Fibroblast of lung (primary cell): ENCODE data around the gene FAM221B.

ENCODE experiments used
- EZH2 ChIP-seq: IDR thresholded peaks from 2 replicates; pipeline ENCODE4 v1.5.1; 2012; ENCODE audit warnings: low read length, control low read depth, mild to moderate bottlenecking; ENCODE audit errors: missing control alignments
- TF ChIP-seq, protein P1 (sequence below), 2 donors: IDR thresholded peaks in 1 of 2; conservative IDR thresholded peaks in 1 of 2; 1 replicate in 1 of 2; 2 replicates in 1 of 2; pipeline ENCODE4 v1.5.1; 2011 to 2012; ENCODE audit warnings: low read length in 2 of 2, control low read depth in 1 of 2, inconsistent platforms in 1 of 2, low read depth in 1 of 2, mild to moderate bottlenecking in 1 of 2

DNA sequence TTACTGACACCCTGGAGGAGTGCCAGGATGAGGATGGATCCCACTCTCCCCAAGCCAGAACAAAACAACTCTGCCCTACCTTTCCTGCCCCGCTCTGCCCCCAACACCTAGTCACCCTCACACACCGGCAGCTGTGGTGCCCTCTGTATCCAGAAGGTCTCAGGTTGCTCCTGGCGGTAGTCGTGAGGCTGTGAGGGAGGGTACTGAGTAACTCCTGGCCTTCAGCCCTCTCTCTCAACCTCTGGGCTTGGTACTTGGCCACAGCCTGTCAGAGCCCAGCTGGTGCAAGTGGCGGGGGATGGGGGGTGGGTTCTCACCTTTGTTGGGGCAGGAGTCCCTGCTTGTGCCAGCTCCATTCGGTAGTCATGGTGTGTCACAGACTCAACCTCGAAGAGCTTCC lies 18.4 kb downstream of the FAM221B start:
- TF ChIP-seq, protein P1, sequence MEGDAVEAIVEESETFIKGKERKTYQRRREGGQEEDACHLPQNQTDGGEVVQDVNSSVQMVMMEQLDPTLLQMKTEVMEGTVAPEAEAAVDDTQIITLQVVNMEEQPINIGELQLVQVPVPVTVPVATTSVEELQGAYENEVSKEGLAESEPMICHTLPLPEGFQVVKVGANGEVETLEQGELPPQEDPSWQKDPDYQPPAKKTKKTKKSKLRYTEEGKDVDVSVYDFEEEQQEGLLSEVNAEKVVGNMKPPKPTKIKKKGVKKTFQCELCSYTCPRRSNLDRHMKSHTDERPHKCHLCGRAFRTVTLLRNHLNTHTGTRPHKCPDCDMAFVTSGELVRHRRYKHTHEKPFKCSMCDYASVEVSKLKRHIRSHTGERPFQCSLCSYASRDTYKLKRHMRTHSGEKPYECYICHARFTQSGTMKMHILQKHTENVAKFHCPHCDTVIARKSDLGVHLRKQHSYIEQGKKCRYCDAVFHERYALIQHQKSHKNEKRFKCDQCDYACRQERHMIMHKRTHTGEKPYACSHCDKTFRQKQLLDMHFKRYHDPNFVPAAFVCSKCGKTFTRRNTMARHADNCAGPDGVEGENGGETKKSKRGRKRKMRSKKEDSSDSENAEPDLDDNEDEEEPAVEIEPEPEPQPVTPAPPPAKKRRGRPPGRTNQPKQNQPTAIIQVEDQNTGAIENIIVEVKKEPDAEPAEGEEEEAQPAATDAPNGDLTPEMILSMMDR (conservative IDR thresholded peaks at IDR 0.05 in 1 of 2, IDR thresholded peaks at IDR 0.05 in 1 of 2; ENCODE audit: low read depth in 1 of 2, low read length in 2 of 2), result no peak
- TF ChIP-seq EZH2, result no peak
